Measurements from ENCODE around the gene ADAMTS4.

GRCh38 chr1:161193561-161194235 is 5.2 kb downstream of the ADAMTS4 start:
- TF ChIP-seq POLR2A (IDR thresholded peaks at IDR 0.05; ENCODE audit: low read depth, low read length) (no peak), CEBPB (IDR thresholded peaks at IDR 0.05; ENCODE audit: low read depth, low read length) (no peak), RFX5 (IDR thresholded peaks at IDR 0.05; ENCODE audit: low read depth, low read length) (no peak), MXI1 (IDR thresholded peaks at IDR 0.05; ENCODE audit: borderline replicate concordance, low read depth, low read length) (no peak)
- TF ChIP-seq, protein P1, sequence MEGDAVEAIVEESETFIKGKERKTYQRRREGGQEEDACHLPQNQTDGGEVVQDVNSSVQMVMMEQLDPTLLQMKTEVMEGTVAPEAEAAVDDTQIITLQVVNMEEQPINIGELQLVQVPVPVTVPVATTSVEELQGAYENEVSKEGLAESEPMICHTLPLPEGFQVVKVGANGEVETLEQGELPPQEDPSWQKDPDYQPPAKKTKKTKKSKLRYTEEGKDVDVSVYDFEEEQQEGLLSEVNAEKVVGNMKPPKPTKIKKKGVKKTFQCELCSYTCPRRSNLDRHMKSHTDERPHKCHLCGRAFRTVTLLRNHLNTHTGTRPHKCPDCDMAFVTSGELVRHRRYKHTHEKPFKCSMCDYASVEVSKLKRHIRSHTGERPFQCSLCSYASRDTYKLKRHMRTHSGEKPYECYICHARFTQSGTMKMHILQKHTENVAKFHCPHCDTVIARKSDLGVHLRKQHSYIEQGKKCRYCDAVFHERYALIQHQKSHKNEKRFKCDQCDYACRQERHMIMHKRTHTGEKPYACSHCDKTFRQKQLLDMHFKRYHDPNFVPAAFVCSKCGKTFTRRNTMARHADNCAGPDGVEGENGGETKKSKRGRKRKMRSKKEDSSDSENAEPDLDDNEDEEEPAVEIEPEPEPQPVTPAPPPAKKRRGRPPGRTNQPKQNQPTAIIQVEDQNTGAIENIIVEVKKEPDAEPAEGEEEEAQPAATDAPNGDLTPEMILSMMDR (conservative IDR thresholded peaks at IDR 0.05; ENCODE audit: low read depth, low read length), result no peak

Measured in IMR-90 (cell line).